HL-60/S4 treated with phorbol 12-myristate 13-acetate at 8.2 ng/mL for 4 days and 3 days (cell line): Measurements from ENCODE around the gene ASPN.

ENCODE experiments used
- in situ Hi-C: fragments of 300-500 bp; cut with MboI; formaldehyde crosslinking; loops from 2 replicates; pipeline ENCODE4 v1.15.0; 2022; ENCODE audit warnings: low sequenced_read_pairs

Gene ASPN

DNA sequence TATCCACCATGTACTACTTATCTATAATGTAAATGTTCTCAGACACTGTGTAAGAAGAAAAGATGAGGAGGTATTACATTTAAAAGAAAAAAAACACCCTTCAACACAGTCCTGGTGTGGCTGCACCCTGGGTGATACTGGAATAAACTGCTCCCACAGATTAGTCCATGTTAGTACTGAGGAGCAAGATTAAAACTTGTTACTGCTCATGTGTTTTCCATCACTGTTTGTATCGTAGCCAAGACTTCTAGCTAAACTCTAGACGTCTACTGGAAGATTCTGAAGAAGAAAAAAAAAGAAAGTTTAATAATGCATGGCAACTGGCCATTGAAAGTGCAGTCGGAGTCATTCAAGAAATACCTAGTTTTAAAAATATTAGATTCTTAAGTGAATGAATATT, at the start of gene ASPN:
Gene ASPN (minus strand): TSS at position 178 of the 400 bp plus-strand sequence.
- in situ Hi-C loops: no loop called here

DNA sequence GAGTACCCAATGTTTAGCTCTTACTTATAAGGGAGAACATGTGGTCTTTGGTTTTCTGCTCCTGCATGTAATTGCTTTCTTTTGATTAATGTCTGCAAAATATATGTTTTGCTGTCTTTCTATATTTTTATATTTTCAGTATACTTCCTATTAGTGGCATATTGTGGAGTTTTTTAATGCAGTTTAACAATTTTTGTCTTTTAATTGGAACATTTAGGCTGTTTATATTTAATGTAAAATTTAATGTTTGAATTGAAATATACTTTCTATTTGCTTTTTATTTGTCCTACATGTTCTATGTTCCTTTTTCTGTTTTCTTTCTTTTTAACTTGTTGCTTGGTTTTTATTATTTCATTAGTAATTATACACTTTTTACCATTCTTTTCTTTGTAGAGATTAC, 48.6 kb upstream of the ASPN start:
- in situ Hi-C loops: no loop called here

DNA sequence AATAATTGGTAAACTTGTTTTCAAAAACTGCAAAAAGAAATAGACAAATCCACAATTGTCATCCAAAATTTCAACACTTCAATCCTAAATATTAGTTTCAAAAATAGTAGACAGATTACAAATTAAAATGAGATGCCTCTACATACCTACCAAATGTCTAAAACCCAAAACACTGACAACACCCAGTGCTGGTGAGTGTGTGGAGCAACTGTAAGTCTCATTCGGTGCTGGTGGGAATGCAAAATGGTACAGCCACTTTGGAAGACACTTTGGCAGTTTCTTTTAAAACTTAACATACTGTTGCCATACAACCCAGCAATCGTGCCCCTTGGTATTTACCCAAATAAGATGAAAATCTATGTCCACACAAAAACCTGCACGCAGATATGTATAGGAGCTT, 46.8 kb upstream of the ASPN start:
- in situ Hi-C loops: no loop called here

DNA sequence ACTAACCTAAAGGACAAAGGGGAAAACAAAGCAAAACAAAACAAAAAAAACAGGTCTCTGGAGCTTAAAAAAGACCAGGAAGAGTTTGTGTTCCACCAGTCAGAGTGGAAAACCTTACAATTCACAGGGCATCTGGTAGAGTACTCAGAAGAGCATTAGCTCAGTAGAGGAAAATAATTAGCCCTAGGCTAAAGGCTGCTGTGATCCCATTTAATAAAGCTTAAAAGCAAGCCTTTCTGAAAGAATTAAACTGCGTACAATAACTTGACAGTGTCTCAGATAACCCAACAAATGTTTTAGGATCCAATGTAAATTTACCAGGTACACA, 46.2 kb upstream of the ASPN start:
- in situ Hi-C loops: no loop called here

DNA sequence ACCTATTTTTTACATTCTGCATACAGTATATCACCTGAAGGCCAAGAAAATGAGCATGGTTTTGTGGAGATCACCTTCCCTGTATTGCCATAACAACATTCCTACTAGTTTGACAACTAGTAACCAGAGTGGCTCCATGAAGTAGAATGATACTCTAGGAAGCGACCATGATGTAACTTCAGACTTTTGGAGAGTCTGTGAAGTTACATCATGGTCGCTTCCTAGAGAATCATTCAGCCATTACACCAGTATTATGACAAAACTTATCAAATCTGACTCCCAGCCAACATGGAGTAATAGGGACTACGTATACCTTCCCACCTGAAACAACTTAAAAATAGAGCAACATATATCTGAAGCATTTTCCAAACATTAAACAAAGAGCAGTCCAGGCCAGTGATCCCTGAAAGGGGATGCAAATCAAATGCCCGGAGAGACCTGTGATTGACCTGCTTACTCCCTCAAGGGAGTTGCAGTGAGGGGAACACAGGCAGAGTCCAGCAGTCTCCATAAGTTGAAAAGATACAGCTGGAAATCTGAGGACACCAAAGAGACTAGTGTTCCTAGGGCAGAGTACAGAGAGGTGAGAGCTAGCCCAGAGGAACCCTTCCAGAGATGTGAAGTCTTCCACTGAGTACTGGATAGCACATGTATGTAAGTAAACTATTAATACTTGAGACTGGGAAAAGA, 45.7 kb upstream of the ASPN start:
- in situ Hi-C loops: no loop called here

DNA sequence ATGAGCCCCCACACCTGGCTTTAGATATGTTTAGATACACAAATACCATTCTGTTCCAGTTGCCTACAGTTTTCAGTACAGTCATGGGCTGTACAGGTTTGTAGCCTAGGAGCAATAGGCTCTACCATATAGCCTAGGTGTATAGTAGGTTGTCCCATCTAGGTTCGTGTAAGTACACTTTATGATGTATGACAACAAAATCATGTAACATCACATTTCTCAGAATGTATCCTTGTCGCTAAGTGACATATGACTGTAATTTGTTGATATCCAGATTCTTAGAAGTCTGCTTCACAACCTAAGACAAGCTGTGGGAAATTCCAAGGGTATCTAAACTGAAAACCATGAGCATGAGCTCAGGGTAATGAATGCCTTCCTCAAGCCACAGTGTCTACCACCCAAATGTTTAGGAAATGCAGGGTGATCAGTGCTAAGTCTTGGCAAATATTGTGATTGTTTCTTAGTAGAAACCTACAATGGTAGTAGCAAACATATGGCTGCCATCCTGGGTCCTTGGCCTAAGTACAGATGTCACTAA, 45.1 kb upstream of the ASPN start:
- in situ Hi-C loops: no loop called here

DNA sequence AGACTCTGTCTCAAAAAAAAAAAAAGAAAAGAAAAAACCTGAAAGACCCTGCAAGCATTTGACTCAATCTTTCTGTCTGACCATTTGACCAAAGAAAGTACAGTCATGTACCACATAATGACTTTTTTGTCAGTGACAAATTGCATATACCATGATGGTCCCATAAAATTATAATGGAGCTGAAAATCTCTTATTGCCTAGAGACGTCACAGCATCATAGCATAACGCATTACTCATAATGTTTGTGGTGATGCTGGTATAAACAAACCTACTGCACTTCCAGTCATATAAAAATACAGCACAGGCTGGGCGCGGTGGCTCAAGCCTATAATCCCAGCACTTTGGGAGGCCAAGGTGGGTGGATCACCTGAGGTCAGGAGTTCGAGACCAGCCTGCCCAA, 43.0 kb upstream of the ASPN start:
- in situ Hi-C loops: no loop called here

DNA sequence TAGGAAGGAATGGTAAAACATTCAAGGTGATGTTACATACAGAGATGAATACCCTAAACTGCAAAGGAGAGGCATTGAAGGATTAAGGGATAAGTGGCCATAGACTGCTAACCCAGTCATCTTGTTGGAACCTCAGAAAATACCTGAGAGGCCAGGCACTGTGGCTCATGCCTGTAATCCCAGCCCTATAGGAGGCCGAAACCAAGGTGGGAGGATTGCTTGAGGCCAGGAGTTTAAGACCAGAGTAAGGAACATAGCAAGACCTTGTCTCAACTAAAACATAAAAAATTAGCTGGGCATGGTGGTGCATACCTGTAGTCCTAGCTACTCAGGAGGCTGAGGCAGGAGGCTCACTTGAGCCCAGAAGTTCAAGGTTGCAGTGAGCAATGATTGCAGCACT, 42.6 kb upstream of the ASPN start:
- in situ Hi-C loops: no loop called here

DNA sequence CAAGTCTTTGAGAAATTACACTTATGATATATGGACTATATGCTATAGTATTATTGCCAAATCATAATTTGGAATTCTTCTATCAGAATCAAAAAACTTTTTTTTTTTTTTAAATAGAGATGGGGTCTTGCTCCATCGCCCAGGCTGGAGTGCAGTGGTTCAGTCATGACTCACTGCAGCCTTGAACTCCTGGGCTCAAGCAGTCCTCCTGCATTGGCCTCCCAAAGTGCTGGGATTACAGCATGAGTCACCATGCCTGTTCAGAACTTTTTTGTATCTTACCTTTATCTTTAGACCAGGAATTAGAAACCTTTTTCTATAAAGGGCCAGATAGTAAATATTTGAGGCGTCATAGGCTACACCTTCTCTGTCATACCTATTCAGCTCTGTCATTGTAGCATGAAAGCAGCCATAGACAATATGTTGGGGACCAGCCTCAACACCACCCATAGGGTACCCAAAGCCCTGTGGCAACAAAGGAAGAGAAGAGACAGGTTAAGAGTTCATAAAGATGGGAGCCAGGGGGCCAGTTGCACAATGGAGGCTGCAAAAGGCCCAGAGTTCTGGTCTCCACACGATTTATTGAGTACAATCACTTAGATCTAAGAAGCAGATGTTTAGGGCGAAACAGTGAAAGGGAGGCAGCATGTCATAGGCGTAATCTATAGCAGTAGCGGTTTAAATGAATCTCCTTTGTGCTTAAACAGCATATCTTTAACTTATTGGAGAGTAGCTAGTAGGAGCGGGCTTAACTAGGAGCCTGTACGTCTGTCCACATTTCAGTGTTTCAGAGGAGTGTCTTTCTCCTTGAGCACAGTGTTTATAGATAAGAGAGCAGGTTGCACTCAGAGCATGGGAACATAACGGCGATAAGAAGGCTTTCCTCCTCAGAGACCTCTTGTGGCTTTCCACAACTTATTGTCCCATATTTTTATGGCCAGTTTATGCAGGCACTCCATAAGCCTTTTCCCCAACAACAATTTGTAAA, 41.0 kb upstream of the ASPN start:
- in situ Hi-C loops: no loop called here

DNA sequence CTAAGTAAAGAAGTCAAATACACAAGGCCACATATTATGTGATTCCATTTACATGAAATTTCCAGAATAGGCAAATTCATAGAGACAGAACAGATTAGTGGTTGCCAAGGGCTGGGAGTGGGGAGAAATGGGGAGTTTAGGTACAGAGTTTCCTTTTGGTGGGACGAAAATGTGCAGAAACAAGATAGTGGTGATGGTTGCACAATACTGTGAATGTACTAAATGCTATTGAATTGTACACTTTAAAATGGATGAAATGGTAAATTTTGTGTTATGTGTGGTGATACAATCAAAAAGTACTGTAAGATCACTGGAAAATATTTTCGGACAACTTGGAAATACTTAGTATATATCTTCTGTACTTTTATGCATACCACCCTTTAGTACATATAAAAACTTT, 38.5 kb upstream of the ASPN start:
- in situ Hi-C loops: no loop called here

DNA sequence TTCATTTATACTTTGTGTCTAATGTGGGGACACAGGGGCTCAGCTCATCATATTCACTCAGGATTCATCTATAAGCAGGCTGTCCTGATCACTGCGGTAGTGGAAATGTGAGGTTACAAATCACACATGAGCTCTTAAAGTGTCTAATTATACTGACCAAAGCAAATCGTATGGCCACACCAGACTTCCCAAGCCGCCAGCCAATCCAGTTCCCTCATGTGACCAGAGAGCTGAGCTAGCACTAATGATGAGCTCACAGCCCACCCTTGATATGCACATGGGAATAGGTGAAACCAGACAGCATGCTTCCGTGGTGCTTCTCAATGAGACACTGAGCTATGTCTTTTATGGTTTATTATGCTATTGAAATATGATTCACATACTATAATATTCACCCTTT, 35.9 kb upstream of the ASPN start:
- in situ Hi-C loops: no loop called here

DNA sequence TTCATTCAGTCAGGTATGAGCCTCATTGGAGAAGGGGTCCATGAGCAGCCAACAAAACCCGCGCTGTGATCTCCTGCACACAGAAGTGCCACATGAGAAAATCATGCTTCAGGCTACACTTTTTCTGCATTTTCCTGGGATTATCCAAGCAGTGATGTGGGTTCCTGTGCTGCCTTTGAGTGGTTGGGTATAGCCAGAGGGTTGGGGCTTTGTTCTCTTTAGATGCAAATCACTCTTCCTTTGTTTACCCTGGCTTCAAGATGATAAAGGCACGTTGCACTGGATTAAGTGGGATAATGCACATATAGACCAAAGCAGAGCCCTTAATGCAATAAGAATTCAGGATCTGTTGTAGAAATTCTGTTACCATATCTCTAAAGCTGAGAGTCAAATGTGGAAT, 34.7 kb upstream of the ASPN start:
- in situ Hi-C loops: no loop called here

DNA sequence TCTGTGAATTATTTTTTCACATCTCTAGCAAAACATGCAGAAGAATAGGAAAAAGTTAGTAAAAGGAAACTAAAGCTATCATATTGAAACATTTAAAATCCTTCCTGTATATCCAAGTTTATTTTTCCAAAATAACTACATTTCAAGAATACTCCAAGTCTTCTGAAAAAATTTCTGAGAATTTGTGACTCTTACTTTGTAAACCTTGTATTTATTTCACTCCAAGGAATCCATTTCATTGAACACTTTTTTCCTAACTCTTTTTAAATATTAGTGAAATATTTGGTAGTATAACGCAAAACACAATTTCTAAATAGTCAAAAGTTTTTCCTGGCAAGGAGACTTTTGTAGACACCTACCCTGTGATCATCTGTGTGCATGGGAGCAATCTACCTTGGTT, 34.2 kb upstream of the ASPN start:
- in situ Hi-C loops: no loop called here

DNA sequence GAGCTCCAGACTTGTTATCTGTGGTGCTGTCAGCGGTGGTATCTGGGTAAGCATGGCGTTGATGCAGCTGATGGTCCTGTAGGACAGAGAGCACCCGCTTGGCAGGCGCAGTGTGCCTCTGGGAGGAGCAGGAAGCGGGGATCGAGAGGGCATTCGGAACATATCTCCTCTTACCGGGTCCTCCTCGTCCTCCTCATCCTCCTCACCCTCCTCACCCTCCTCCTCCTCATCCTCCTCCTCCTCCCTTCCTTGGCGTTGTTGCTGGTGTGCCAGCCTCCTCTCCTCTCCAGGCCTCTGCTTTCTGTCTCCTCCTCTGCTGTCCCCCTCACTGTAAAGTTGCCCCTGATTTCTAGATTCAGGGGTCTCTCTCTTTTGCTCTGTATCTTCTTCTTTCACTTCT, 32.3 kb upstream of the ASPN start:
- in situ Hi-C loops: no loop called here

DNA sequence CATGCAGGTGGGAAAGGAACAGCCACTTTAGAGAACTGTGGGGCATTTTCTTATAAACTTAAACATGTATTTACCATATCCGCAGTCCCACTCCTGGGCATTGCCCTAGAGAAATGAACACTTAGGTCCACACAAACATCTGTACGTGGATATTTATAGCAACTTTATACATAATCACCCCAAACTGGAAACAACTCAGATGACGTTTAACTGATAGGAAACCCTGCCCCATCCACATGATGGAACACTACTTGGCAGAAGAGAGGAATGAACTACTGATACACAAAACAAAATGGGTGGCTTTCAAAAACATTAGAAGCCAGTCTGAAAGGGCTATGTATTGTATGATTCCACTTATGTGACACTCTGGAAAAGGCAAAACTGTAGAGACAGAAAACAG, 31.0 kb upstream of the ASPN start:
- in situ Hi-C loops: no loop called here

DNA sequence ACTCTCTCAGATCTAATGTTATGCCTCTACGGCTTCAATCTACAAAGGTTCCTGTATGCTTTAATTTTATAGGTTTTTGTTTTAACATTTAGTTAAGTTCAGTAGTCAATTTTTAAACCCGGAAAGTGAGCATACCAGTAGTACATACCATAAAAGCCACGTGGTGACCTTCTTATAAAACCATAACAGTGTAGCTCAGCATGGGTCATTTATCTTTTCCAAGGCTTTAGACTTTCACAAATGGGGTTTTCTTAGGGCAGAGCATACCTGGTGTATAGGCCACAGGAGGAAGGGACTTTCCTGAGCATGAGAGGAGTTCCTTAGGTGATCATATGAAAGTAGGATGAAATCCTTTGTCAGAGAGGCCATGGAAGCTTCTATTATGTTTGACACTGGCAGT, 30.3 kb upstream of the ASPN start:
- in situ Hi-C loops: no loop called here

DNA sequence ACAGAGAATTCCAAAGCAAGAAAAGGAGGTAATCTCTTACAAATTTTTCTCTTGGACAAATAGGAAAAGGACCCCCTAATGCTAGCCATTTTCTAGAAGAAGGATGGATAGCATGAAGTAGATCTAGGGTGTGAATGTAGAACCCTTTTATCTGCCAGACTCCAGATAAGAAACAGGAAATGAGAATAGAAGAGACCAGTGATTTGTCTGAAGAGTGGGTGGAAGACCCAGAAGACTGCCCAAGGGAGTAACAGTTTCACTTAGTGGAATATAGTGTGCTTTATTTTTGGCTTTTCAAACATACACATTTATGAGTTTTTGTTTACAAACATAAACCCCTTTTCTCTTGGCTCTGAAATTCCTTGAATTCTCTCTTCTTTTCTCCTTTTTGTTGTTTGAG, 28.4 kb upstream of the ASPN start:
- in situ Hi-C loops: no loop called here

DNA sequence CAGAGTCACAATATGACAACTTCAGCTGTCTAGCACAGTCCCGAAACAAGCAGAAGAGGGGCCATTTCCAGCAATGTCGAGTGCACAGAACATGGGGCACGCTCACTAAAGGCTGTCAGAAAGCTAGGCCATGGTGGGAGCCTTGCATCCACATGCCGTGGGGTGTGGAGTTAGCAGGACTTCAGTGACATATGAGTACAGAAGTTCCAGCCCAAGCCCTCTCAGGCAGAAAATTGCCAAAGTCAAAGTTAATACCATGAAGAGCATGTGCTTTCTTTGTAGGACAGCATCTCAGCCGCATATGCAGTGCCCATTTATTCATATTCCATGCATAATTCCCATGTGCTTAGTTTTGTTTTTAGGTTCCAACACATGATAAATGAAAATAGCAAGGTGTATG, 26.7 kb upstream of the ASPN start:
- in situ Hi-C loops: no loop called here

DNA sequence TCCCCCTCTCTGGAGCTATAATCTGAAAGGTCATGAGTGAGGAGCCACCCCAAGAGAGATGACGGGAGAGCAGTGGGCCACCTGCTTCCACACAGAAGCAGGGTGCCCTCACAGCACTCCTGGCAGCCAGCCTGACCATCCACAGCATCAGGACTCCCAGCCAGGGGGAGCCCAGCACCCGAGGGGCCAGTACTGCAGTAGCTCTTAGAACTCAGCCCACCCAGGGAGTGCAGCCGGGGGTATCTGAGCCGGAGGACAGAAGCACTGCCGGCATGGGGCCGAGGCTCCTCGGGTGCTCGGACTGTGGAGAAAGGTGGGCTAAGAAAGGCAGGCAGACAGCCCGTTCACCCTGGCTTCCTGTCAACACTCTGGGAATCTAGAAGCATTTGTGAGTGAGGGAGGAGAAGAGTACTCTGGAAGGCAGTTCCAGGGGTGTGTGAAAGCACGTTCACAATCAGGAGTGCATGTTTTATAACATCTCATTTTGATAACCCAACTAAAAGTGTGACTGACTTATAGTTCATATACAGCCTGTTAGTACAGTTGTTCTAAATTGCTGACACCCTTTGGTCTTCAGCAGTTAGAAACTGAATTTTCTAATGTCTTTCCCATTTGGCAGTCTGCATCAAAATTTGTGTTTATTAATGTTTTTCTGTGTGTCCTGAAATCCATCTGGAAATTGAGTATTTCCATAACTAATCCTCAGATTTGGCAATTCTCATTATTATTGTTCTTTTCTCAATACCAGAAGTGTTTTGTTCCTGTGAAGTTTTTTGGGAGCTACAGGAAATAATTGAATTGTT, 25.9 kb upstream of the ASPN start:
- in situ Hi-C loops: no loop called here

DNA sequence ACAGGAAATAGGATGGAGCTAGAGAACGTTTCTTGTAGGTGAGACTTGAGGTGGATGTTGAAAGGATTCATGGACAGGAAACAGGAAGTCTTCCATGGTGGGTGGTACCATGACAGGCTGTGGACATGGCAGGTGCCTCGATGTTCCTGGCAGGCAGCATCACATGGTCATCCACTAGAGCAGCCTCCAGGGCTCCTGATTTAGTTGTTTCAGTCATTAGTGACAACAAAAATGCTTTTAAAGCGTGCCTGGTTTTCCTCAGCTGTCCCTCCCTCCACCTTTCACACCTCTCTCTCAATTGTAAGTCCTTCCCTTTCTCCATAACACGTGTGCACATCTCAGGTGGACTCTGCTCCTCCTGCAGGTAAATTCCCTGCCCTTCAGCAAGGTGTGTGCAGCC, 25.2 kb upstream of the ASPN start:
- in situ Hi-C loops: no loop called here

DNA sequence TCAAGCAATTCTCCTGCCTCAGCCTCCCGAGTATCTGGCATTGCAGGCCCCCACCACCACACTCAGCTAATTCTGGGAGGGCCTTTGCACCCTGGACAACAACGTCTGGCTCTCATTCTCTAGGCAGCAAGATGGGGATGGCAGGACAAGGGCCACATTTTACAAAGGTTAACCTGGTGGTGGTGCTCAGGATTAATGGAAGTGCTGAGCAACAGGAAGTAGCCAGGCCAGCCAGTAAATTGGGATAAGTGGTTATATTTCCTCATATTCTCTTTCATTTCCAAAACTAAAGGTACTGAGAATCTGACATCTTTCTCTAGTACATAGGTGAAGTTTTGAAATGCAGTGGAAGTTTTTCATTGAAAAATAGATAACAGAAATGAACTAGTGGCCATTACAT, 24.7 kb upstream of the ASPN start:
- in situ Hi-C loops: no loop called here
